K562 (cell line): ENCODE measurements around the gene ZMYND8. TPM values are rescaled to one million over a fixed set of nuclear protein-coding genes. Genes with fewer than 3 reads are reported as not detected.

Source experiments
- ATAC-seq: fragments of 200-7000 bp; cut with Tn5 transposase; 3 replicates; pipeline ENCODE4 v1.9.1; 2020; ENCODE audit warnings: moderate library complexity
- BruUV-seq: library from RNA; stranded (reverse); fragments of 400-500 nt; replicated peaks from 2 replicates; lab custom pipeline; 2021; lab: Mats Ljungman, UMichigan
- CTCF ChIA-PET: fragments of 300-600 bp; formaldehyde crosslinking; extraction: SDS; loops from one replicate; lab custom pipeline; 2021; ENCODE audit warnings: low intra/inter-chr PET ratio; lab: Yijun Ruan, JAX
- POLR2A ChIA-PET: fragments of 300-600, 350-650 bp; sonication (Branson Sonifier 250); formaldehyde crosslinking; extraction: SDS; loops from one replicate; lab custom pipeline; 2021; ENCODE audit warnings: antibody characterized with exemption, inconsistent platforms; lab: Yijun Ruan, JAX
- DNase-seq, 4 experiments: peaks; one replicate each; pipeline versions ENCODE4 v3.0.0 to v3.0.0-alpha.2; 2011 to 2018; ENCODE audit warnings: low spot score in 3 of 4, mixed read lengths in 3 of 4; ENCODE audit errors: extremely low read depth in 1 of 4
- FAIRE-seq: peaks from 2 replicates; lab custom pipeline; 2011; peaks lifted over from hg19 to GRCh38; lab: Jason Lieb, UNC
- H2AFZ ChIP-seq: 2 replicates; pipeline ENCODE4 v1.6.0; 2011; ENCODE audit warnings: low read depth, low read length, control low read depth, inconsistent platforms
- H3K27ac ChIP-seq: fragments of 200-600 bp; 3 replicates; pipeline ENCODE4 v1.8.0; 2011; ENCODE audit warnings: low read depth, mild to moderate bottlenecking, control low read depth, inconsistent platforms, low read length, moderate library complexity, mixed read lengths; ENCODE audit errors: extremely low read depth
- H3K27me3 ChIP-seq, 2 experiments: fragments of 300-600 bp in 1 of 2; 2 replicates in 1 of 2; 3 replicates in 1 of 2; pipeline versions ENCODE4 v1.6.0 to v1.8.0; 2011; ENCODE audit warnings: inconsistent platforms in 2 of 2, low read length in 2 of 2, mild to moderate bottlenecking in 1 of 2, mixed read lengths in 1 of 2, moderate library complexity in 1 of 2; ENCODE audit not compliant: control insufficient read depth in 2 of 2, insufficient read depth in 2 of 2
- H3K36me3 ChIP-seq: fragments of 300-600 bp; 3 replicates; pipeline ENCODE4 v1.8.0; 2011; ENCODE audit warnings: mild to moderate bottlenecking, low read length, inconsistent platforms; ENCODE audit not compliant: control insufficient read depth, insufficient read depth
- H3K4me1 ChIP-seq, 2 experiments: fragments of 200-600 bp in 1 of 2; replicated peaks in 1 of 2; 2 replicates in 1 of 2; 3 replicates in 1 of 2; pipeline versions ENCODE4 v1.5.1 to v1.8.0; 2011; ENCODE audit warnings: inconsistent platforms in 2 of 2, low read length in 2 of 2, mild to moderate bottlenecking in 1 of 2, mixed read lengths in 1 of 2, moderate library complexity in 1 of 2; ENCODE audit not compliant: control insufficient read depth in 2 of 2, insufficient read depth in 2 of 2
- H3K4me2 ChIP-seq: 2 replicates; pipeline ENCODE4 v1.6.1; 2011; ENCODE audit warnings: low read length, control low read depth, inconsistent platforms, mixed read lengths; ENCODE audit not compliant: insufficient read depth
- H3K4me3 ChIP-seq: fragments of 200-600 bp; sonication (generic), shearing (Covaris generic); 2 replicates; pipeline ENCODE4 v1.5.1; 2016; ENCODE audit warnings: control low read depth, inconsistent platforms
- H3K79me2 ChIP-seq: fragments of 200-600 bp; 3 replicates; pipeline ENCODE4 v1.8.0; 2011; ENCODE audit warnings: low read length, inconsistent platforms; ENCODE audit not compliant: control insufficient read depth, insufficient read depth
- H3K9ac ChIP-seq, 2 experiments: 2 replicates each; pipeline versions ENCODE4 v1.6.0 to v1.6.1; 2011; ENCODE audit warnings: low read depth in 2 of 2, low read length in 2 of 2, control low read depth in 1 of 2, inconsistent platforms in 1 of 2, mild to moderate bottlenecking in 1 of 2, mixed read lengths in 1 of 2; ENCODE audit not compliant: insufficient read depth in 1 of 2
- H3K9me1 ChIP-seq: one replicate; pipeline ENCODE4 v1.6.0; 2011; ENCODE audit warnings: inconsistent platforms, mild to moderate bottlenecking, low read length, moderate library complexity; ENCODE audit not compliant: control insufficient read depth, insufficient read depth
- H3K9me3 ChIP-seq: replicated peaks from 2 replicates; pipeline ENCODE4 v1.5.1; 2011; ENCODE audit warnings: low read depth, low read length, inconsistent platforms; ENCODE audit not compliant: control insufficient read depth, insufficient read depth
- H4K20me1 ChIP-seq: replicated peaks from 2 replicates; pipeline ENCODE4 v1.6.1; 2011; ENCODE audit warnings: low read length, inconsistent platforms, mixed read lengths; ENCODE audit not compliant: control insufficient read depth, insufficient read depth
- CBX3 ChIP-seq, 2 experiments: IDR thresholded peaks; 1 replicate in 1 of 2; 2 replicates in 1 of 2; pipeline ENCODE4 v1.6.1; 2012; ENCODE audit warnings: inconsistent platforms in 2 of 2, low read length in 2 of 2, borderline replicate concordance in 1 of 2, control low read depth in 1 of 2
- CHD1 ChIP-seq: fragments of 200-600 bp; sonication (generic); IDR thresholded peaks from one replicate; pipeline ENCODE4 v1.6.1; 2012; ENCODE audit warnings: mild to moderate bottlenecking, moderate library complexity, low read length, inconsistent platforms
- GABPB1 ChIP-seq: sonication (generic); formaldehyde crosslinking; IDR thresholded peaks from 2 replicates; pipeline ENCODE4 v1.8.0; 2022; ENCODE audit warnings: mild to moderate bottlenecking, missing genetic modification reagents
- GTF2A2 ChIP-seq: IDR thresholded peaks from 2 replicates; pipeline ENCODE4 v1.6.1; 2016; ENCODE audit warnings: mild to moderate bottlenecking, missing genetic modification characterization, missing compliant biosample characterization
- MEIS2 ChIP-seq: fragments of 450-650 bp; IDR thresholded peaks from 2 replicates; pipeline ENCODE4 v1.6.1; 2014; ENCODE audit warnings: mild to moderate bottlenecking; ENCODE audit not compliant: partially characterized antibody
- MNT ChIP-seq, 2 experiments: fragments of 450-650 bp; conservative IDR thresholded peaks; 2 replicates each; pipeline ENCODE4 v1.6.1; 2017; ENCODE audit warnings: mild to moderate bottlenecking in 2 of 2, moderate library complexity in 2 of 2
- NFRKB ChIP-seq: fragments of 450-650 bp; IDR thresholded peaks from 2 replicates; pipeline ENCODE4 v1.6.1; 2016; ENCODE audit warnings: low read depth
- RUNX1 ChIP-seq: sonication (generic); IDR thresholded peaks from 2 replicates; pipeline ENCODE4 v1.6.1; 2016; ENCODE audit warnings: antibody characterized with exemption, low read depth
- SMARCE1 ChIP-seq: fragments of 450-650 bp; IDR thresholded peaks from 2 replicates; pipeline ENCODE4 v1.7.1; 2016; ENCODE audit warnings: mild to moderate bottlenecking
- TOE1 ChIP-seq, 2 experiments: fragments of 450-650 bp in 1 of 2; sonication (generic) in 1 of 2; formaldehyde crosslinking in 1 of 2; IDR thresholded peaks; 2 replicates each; pipeline versions ENCODE4 v1.7.1 to v1.8.0; 2016 to 2022; ENCODE audit warnings: borderline replicate concordance in 2 of 2, mild to moderate bottlenecking in 2 of 2, antibody characterized with exemption in 1 of 2, inconsistent platforms in 1 of 2, low read depth in 1 of 2, missing genetic modification reagents in 1 of 2, moderate library complexity in 1 of 2
- TSHZ1 ChIP-seq: fragments of 250-450 bp; sonication (Bioruptor Pico); IDR thresholded peaks from 2 replicates; pipeline ENCODE4 v1.4.0; 2020; ENCODE audit warnings: mild to moderate bottlenecking, moderate library complexity
- USF1 ChIP-seq: sonication (generic); formaldehyde crosslinking; IDR thresholded peaks from 2 replicates; pipeline ENCODE4 v1.9.0; 2022; ENCODE audit warnings: mild to moderate bottlenecking, missing genetic modification reagents
- ZFP30 ChIP-seq: fragments of 250-450 bp; sonication (Bioruptor Pico); IDR thresholded peaks from 2 replicates; pipeline ENCODE4 v1.8.0; 2022; ENCODE audit warnings: moderate library complexity, mild to moderate bottlenecking, inconsistent platforms, borderline replicate concordance
- ZNF12 ChIP-seq: sonication (generic); formaldehyde crosslinking; IDR thresholded peaks from 2 replicates; pipeline ENCODE4 v1.4.0; 2020; ENCODE audit warnings: mild to moderate bottlenecking, missing genetic modification reagents
- ZNF436 ChIP-seq: fragments of 250-450, 450-650 bp; sonication (Bioruptor Pico); formaldehyde crosslinking; IDR thresholded peaks from 2 replicates; pipeline ENCODE4 v1.7.0; 2020; ENCODE audit warnings: mild to moderate bottlenecking
- WGBS: fragments of 100-300 bp; shearing (Covaris generic); methylation state at CpG from one replicate; pipeline ENCODE4 v1.1.6; 2016; ENCODE audit warnings: low coverage, mixed read lengths; ENCODE audit not compliant: insufficient coverage; ENCODE audit errors: missing lambda C conversion rate; 5-methylcytosine and 5-hydroxymethylcytosine counted together
- in situ Hi-C: fragments of 300-500 bp; cut with MboI; formaldehyde crosslinking; loops from 4 replicates; pipeline ENCODE4 v1.15.0; 2018; ENCODE audit warnings: inconsistent platforms, mixed read lengths
- intact Hi-C: fragments of 100-400 bp; cut with micrococcal nuclease; formaldehyde crosslinking; loops from 2 replicates; pipeline ENCODE4 v1.14.2; 2022
- polyA plus RNA-seq, 8 experiments: library from polyadenylated mRNA; depleted of rRNA in 4 of 8; stranded (reverse) in 5 of 8; unstranded in 3 of 8; fragments of >200 nt; fragmentation: Nextera tagmentation in 2 of 8; fragmentation: Illumina TruSeq in 1 of 8; extraction: Ambion mirVana in 2 of 8; extraction: Trizol in 1 of 8; gene quantifications; 2 replicates each; pipeline versions ENCODE4 v1.2.1 to v1.2.3, GENCODE V29; 2011 to 2014; ENCODE audit warnings: inconsistent platforms in 1 of 8, missing spikeins in 1 of 8
- total RNA-seq, 7 experiments: library from RNA; depleted of rRNA in 6 of 7; stranded (reverse); fragments of >200 nt in 6 of 7; fragmentation: Illumina TruSeq in 2 of 7; extraction: Trizol in 2 of 7; gene quantifications; 2 replicates each; pipeline versions ENCODE4 v1.2.1 to v1.2.3, GENCODE V29; 2011 to 2021; ENCODE audit warnings: low replicate concordance in 1 of 7

Gene ZMYND8
- total and polyA plus RNA-seq, 9 of the 15 experiments (the other 6 are each of a cell fraction or from before 2014, with no cell fraction given): 31.8 to 148 (median 71.9) TPM

GRCh38 chr20:47181056-47181862 lies 175.2 kb downstream of the ZMYND8 start:
- peaks cover 0 to 9% of the 10 kb centered on the region in 2 experiments; a peak in 3 of 5 replicates for H3K27me3 ChIP-seq
- H3K27ac ChIP-seq: peak overlapping the region; percentile 14; the same call in 2 of the 3 replicates
- ChIA-PET CTCF (no interaction called here), POLR2A (interaction anchor here (0.6 to 0.8 kb wide), 4 partner anchors 21 to 958 kb away, joined by 3 to 4 read pairs (median 4); no protein-coding TSS in a partner anchor)
- BruUV-seq: no TSS peak
- H3K9me3 ChIP-seq: peaks cover 4% of the 10 kb centered on the region
- DNase-seq (peak; percentile 61 to 82 (median 74)), FAIRE-seq (peak; percentile 95), ATAC-seq (peak; percentile 99)
- H3K9me1 ChIP-seq: no peaks in the 10 kb centered on the region
- peaks cover 0 to 2% of the 10 kb centered on the region in 2 experiments; a peak in 2 of 5 replicates for H3K4me1 ChIP-seq
- 18% methylated on average over 5 of the region's 5 CpGs for WGBS
- H3K79me2 ChIP-seq: no peaks in the 10 kb centered on the region
- peak overlapping the region; percentile 95 for H2AFZ ChIP-seq
- no peaks in the 10 kb centered on the region for H3K36me3 ChIP-seq
- no peaks in the 10 kb centered on the region for H4K20me1 ChIP-seq
- in situ Hi-C loops (no loop called here), intact Hi-C loops (no loop called here)
- H3K4me3 ChIP-seq: no peak overlapping the region
- peak overlapping the region; percentile 15; the same call in 1 of the 2 replicates for H3K4me2 ChIP-seq
- H3K9ac ChIP-seq: no peak overlapping the region
- TF ChIP-seq CHD1 (no peak), CBX3 (IDR thresholded peaks at IDR 0.05; ENCODE audit: borderline replicate concordance in 1 of 2, low read length in 2 of 2) (peak in 1 of 2 experiments; percentile 85; a peak in 2 of 3 replicates), TOE1 (IDR thresholded peaks at IDR 0.05; ENCODE audit: borderline replicate concordance) (peak; percentile 94), TOE1 (CRISPR knock-in tag; IDR thresholded peaks at IDR 0.05; ENCODE audit: borderline replicate concordance, low read depth) (no peak), MEIS2 (peak; percentile 79), TSHZ1 (CRISPR knock-in tag) (no peak), ZNF436 (no peak), NFRKB (0 out of 2 replicates have a peak, but pooled peaks have one; percentile 25), SMARCE1 (no peak), USF1 (CRISPR knock-in tag) (peak; percentile 98), RUNX1 (no peak), ZNF12 (CRISPR knock-in tag) (peak; percentile 97), GABPB1 (CRISPR knock-in tag) (peak; percentile 83), ZFP30 (no peak), MNT (conservative IDR thresholded peaks at IDR 0.05) (peak in 1 of 2 experiments; percentile 37; a peak in 1 of 4 replicates), GTF2A2 (tag) (no peak)
